Heart left ventricle (tissue), 13 donors: ENCODE results near the gene ADH4.

Source experiments
- CTCF ChIP-seq, 12 donors: fragments of 200-600 bp; sonication (generic) in 4 of 12; IDR thresholded peaks; one replicate each; pipeline versions ENCODE4 v1.5.0 to v1.8.0; 2018 to 2022; ENCODE audit warnings: antibody characterized with exemption in 12 of 12, mild to moderate bottlenecking in 5 of 12
- POLR2A ChIP-seq, 2 donors: fragments of 450-650 bp; IDR thresholded peaks; one replicate each; pipeline ENCODE4 v1.6.1; 2017; ENCODE audit warnings: antibody characterized with exemption in 2 of 2, mild to moderate bottlenecking in 2 of 2, moderate library complexity in 2 of 2
- donor health status: ischemic (EF 13 %, LVEDD 7.1; RV severe dilation, severe dysfunction).
- donor health status: DM: no; HTN: yes; CAD: no.
- donor health status: DM: no; HTN: no; CAD: no.
- donor health status: ischemic (EF 25% LVEDD 6.9; RV normal size, moderate dysfunction).
- donor health status: ischemic (EF 25% LVEDD 5.7; RV mildly dilated, moderate dysfunction).
- donor health status: ischemic (EF 35%, LVEDD 5.7; RV mildly dilated, moderate dysfunction).
- donor health status: nonischemic (EF 11% LVEDD 7.7; RV severe dilation, severe dysfunction).
- donor health status: DM: yes; HTN: yes; CAD: no.
- donor health status: PGD.
- donor health status: ischemic (EF 29% LVEDD 5.4; RV normal size, mild dysfunction).
- donor health status: nonischemic (EF 23%, LVEDD 6.1; RV moderate dilation, normal function).

- peak in 11 of 12 donors; percentile 26 to 68 (median 51) for TF ChIP-seq CTCF (IDR thresholded peaks at IDR 0.05)
- TF ChIP-seq POLR2A (IDR thresholded peaks at IDR 0.05) = no peak
These were observed 26.0 kb downstream of the ADH4 start for GRCh38 chr4:99117876-99118693.
